ENCODE measurements around the gene ETHE1. TPM values are rescaled to one million over a fixed set of nuclear protein-coding genes. Genes with fewer than 3 reads are reported as not detected.

ETHE1 gene
- total and polyA plus RNA-seq, 7 donors, result 13.0 to 22.8 (median 18.5) TPM

GRCh38 chr19:43534816-43535761, 8.1 kb upstream of the ETHE1 start:
- Histone ChIP-seq H3K4me1 (no peaks in the 10 kb centered on the region), H3K27ac (peak overlapping the region; percentile 75), H3K27me3 (ENCODE audit: insufficient read depth in 3 of 3, low read length in 2 of 3) (no peaks in the 10 kb centered on the region), H3K36me3 (ENCODE audit: insufficient read depth in 1 of 2, low read depth in 1 of 2) (peaks cover 0 to 22% of the 10 kb centered on the region in 2 donors), H3K9me3 (peaks cover 7% of the 10 kb centered on the region), H3K4me3 (no peak overlapping the region)
- WGBS, 3 donors, result 43 to 60% (median 51%) methylated on average over 28 to 62 of the region's 62 CpGs
- intact Hi-C loops (cut with DNase I), result loop anchor here (5.0 to 10.0 kb wide), 3 partner anchors 60 to 117 kb away; partner anchors contain the start of genes IRGQ (in 2 of the 2) and ZNF576 (in 2 of the 2)
- peak; percentile 22 to 41 (median 33) for ATAC-seq
- peak; percentile 72 to 85 for DNase-seq
- peak; percentile 50 for TF ChIP-seq CTCF (IDR thresholded peaks at IDR 0.05)

- 10 to 11% (median 11%) methylated on average over 17 of the region's 17 CpGs for WGBS, 3 donors
- TF ChIP-seq CTCF (IDR thresholded peaks at IDR 0.05), result no peak
- DNase-seq (no peak), ATAC-seq (no peak)
- peaks cover 6% of the 10 kb centered on the region for H3K9me3 ChIP-seq
- peaks cover 0 to 18% of the 10 kb centered on the region in 2 donors for H3K36me3 ChIP-seq (ENCODE audit: insufficient read depth in 1 of 2, low read depth in 1 of 2)
- no peaks in the 10 kb centered on the region for H3K27me3 ChIP-seq (ENCODE audit: insufficient read depth in 3 of 3, low read length in 2 of 3)
- peak overlapping the region; percentile 76 for H3K4me3 ChIP-seq
- intact Hi-C loops (cut with DNase I), result loop anchor here (5.0 to 10.0 kb wide), 2 partner anchors 60 to 63 kb away; partner anchors contain the start of genes IRGQ (in 2 of the 2) and ZNF576 (in 2 of the 2)
- no peaks in the 10 kb centered on the region for H3K4me1 ChIP-seq
- H3K27ac ChIP-seq, result peak overlapping the region; percentile 75
Observed at GRCh38 chr19:43534305-43534815, 7.4 kb upstream of the ETHE1 start.

GRCh38 chr19:43533546-43534304, 6.7 kb upstream of the ETHE1 start:
- no peaks in the 10 kb centered on the region for H3K9me3 ChIP-seq
- no peaks in the 10 kb centered on the region for H3K27me3 ChIP-seq (ENCODE audit: insufficient read depth in 3 of 3, low read length in 2 of 3)
- H3K27ac ChIP-seq, result peak overlapping the region; percentile 75
- TF ChIP-seq CTCF (IDR thresholded peaks at IDR 0.05), result no peak
- no peaks in the 10 kb centered on the region for H3K4me1 ChIP-seq
- 1% methylated on average over 41 of the region's 41 CpGs for WGBS, 3 donors
- ATAC-seq (peak; percentile 86 to 90 (median 89)), DNase-seq (peak; percentile 97)
- H3K4me3 ChIP-seq, result peak overlapping the region; percentile 76
- intact Hi-C loops (cut with DNase I), result loop anchor here (5.0 to 10.0 kb wide), 2 partner anchors 61 to 64 kb away; partner anchors contain the start of genes IRGQ (in 2 of the 2) and ZNF576 (in 2 of the 2)
- H3K36me3 ChIP-seq (ENCODE audit: insufficient read depth in 1 of 2, low read depth in 1 of 2), result peaks cover 0 to 11% of the 10 kb centered on the region in 2 donors

GRCh38 chr19:43532962-43533545, 6.1 kb upstream of the ETHE1 start, which contains the start of gene ZNF575:
Gene ZNF575 (plus strand): TSS chr19:43533188. CDS start chr19:43534423, 1,235 bp downstream.
- no peaks in the 10 kb centered on the region for H3K27me3 ChIP-seq (ENCODE audit: insufficient read depth in 3 of 3, low read length in 2 of 3)
- no peaks in the 10 kb centered on the region for H3K9me3 ChIP-seq
- TF ChIP-seq CTCF (IDR thresholded peaks at IDR 0.05), result no peak
- H3K27ac ChIP-seq, result peak within 1 kb of the TSS; percentile 75
- intact Hi-C loops (cut with DNase I), result loop anchor here (5.0 to 10.0 kb wide), 2 partner anchors 62 to 64 kb away; partner anchors contain the start of genes IRGQ (in 2 of the 2) and ZNF576 (in 2 of the 2)
- no peaks in the 10 kb centered on the region for H3K4me1 ChIP-seq
- 0 to 1% (median 0%) methylated on average over 42 to 47 of the region's 47 CpGs for WGBS, 3 donors
- peak; percentile 86 to 92 for DNase-seq
- peak within 1 kb of the TSS; percentile 76 for H3K4me3 ChIP-seq
- ATAC-seq, result peak; percentile 64 to 77 (median 68)
- H3K36me3 ChIP-seq (ENCODE audit: insufficient read depth in 1 of 2, low read depth in 1 of 2), result peaks cover 0 to 5% of the 10 kb centered on the region in 2 donors
